Jurkat, Clone E6-1 (cell line): Measurements from ENCODE around the gene PTH2R.
"Not testable (repeated sequence)": the region's sequence is repeated elsewhere in the genome, so short reads cannot be mapped to it uniquely, and the experiment has no call there.

Experiments used
- DNase-seq: peaks from one replicate; pipeline ENCODE4 v3.0.0-alpha.2; 2011; ENCODE audit warnings: low read depth, low spot score
- H3K4me3 ChIP-seq: 2 replicates; pipeline ENCODE4 v1.5.1; 2011; ENCODE audit warnings: mild to moderate bottlenecking, low read length, control low read depth, moderate library complexity

PTH2R gene

DNA sequence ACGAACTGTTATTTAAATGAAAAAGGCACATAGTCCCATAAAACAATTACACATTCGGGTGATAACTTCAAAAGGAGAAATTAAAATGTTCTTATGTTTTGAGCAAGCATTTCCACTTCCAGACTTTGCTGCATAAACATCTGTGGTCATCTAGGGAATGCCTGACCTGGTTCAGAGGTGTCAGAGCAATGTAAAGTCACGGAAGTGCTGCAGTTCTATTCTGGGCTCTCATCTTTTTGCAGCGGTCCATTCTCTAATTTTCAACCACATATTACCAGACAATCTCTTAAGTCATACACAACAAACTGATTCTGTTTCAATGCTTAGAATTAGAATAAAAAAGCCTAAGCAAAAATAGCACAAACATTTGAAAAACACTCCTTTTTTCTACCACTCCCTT is 22.0 kb upstream of the PTH2R start:
- H3K4me3 ChIP-seq, result no peak overlapping the region
- DNase-seq, result no peak

DNA sequence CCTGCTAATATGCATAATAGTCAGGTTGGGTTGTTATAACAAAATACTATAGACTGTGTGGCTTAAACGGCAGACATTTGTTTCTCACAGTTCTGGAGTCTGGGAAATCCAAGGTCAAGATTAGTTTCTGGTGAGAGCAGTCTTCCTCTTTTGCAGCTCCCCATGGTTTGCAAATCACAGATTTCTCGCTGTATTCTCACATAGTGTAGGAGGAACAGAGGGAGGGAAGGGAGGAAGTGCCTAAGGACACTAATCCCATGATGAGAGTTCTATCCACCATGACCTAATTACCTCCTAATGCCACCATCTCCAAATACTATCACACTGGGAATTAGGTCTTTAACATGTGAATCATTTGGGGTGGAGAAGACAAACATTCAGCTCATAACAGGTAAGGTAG is 20.1 kb upstream of the PTH2R start:
- no peak for DNase-seq

DNA sequence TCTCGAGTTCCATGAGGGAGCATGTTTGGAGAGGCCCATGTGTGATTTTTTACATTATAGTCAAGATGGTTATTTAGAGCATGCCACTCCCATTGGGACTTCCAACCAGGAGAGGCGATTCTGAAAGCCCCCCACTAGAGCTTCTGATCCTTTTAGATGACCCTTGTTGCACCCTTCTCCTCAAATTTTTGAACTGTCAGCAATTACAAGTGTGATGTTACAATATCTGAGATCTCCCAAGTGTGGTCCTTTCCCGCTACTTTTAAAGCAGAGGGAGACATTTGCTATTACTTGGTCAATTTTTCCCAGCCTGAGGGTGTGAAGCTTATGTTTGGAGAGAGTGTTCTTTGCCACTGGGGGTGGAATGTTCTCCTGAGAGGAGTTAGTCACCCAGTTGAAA is 16.7 kb upstream of the PTH2R start:
- DNase-seq, result no peak

More for the DNA sequence above, 20.1 kb upstream of the PTH2R start:
- H3K4me3 ChIP-seq, result no peak overlapping the region

DNA sequence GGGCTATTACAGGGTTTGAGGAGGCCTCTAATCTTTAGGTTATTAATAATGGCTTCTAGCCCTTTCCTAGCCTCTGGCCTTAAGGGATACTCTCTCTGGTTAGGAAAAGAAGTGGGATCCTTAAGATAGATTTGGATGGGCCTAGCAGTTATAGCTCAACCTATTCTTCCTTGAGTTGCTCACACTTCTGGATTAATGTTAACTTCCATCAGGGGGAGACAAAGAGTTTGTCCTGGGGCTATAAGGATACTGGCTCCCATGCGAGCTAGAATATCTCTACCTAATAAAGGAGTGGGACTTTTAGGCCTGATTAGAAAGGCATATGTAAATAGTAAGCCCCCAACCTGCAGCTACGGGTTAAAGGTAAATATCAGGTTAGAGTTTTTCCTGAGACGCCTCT is 14.3 kb upstream of the PTH2R start:
- DNase-seq, result no peak
- no peak overlapping the region for H3K4me3 ChIP-seq

More for the DNA sequence above, 16.7 kb upstream of the PTH2R start:
- no peak overlapping the region for H3K4me3 ChIP-seq

DNA sequence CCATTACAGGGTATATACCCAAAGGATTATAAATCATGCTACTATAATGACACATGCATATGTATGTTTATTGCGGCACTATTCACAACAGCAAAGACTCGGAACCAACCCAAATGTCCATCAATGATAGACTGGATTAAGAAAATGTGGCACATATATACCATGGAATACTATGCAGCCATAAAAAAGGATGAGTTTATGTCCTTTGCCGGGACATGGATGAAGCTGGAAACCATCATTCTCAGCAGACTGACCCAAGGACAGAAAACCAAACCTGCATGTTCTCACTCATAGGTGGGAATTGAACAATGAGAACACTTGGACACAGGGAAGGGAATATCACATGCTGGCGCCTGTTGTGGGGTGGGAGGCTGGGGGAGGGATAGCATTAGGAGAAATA is 9.8 kb upstream of the PTH2R start:
- DNase-seq, H3K4me3 ChIP-seq: not testable (repeated sequence)

DNA sequence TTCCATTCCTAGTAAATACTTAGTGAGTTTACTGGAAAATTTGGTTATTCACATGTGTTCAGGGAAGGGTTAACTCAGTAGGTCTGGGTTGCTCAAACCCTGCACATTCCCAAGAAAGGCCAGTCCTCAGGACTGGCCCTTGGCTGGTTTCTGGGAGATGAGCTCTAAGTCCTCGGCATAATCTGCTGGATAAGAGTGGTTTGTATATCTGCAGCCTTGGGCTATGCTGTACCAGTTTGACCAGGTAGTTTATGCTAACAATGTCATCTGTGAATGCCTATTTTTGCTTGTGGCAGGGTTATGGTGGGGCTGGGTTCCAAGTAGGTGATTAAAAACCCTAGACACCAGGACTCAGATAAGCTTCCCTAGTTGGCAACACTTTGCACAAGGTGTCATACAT is 7.4 kb upstream of the PTH2R start:
- H3K4me3 ChIP-seq, result no peak overlapping the region
- DNase-seq, result no peak

DNA sequence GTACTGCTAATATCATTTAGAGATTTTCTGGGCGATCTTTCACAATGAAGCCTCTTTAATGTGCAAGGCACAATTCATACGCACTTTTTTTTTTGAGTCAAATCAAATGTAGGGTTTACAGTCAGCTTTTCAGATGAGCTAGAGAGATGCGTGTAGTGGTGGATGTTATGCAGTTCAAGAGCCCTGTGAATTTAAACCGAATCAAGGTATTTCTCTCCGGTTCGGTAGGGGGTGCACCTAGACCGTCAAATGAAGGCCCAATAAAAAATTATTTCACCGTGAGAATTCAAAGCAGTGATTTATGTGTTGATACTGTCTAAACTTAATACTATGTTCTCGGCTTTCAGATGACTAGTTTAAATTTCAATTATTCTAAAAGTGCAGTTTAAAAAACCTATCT is 1.1 kb downstream of the PTH2R start:
- H3K4me3 ChIP-seq, result no peak overlapping the region
- DNase-seq, result peak; percentile 11

DNA sequence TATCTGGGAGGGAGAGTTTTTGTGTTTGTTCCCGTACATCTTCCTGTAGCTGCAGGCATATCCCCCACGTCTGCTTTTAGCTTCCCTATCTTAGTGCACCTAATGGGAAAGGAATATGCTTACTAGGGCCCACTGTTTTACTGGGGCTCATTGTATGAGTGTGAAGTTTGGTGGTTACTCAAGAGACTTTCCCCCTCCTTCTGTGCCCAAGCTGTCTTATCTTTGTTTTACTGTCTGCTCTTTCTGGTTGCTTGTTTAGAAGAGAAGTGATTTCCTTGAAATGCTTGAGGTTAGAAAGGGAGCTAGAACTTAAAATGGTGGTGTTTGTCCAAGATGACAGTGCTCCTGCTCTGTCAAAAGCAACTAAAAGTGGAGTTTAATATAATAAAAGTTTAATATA is 7.3 kb downstream of the PTH2R start:
- H3K4me3 ChIP-seq, result no peak overlapping the region
- DNase-seq, result no peak

DNA sequence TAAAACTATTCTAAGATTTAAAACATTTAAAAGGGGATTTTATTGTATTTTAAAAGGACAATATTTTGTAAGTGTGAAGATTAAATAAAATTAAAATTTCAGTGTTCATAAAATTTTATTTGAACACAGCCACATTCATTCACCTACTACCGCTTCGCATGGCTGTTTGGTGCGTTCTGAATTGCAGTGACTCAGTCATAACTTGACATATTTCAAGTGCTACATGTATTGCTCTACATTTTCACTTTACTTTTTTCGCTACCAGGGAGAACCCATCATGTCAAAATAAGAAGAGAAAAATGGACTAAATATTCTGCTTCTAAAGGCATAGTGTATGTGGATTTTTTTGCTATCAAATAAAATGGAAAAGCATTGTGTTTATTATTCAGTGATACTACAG is 8.7 kb downstream of the PTH2R start:
- DNase-seq, result no peak
- H3K4me3 ChIP-seq, result no peak overlapping the region

DNA sequence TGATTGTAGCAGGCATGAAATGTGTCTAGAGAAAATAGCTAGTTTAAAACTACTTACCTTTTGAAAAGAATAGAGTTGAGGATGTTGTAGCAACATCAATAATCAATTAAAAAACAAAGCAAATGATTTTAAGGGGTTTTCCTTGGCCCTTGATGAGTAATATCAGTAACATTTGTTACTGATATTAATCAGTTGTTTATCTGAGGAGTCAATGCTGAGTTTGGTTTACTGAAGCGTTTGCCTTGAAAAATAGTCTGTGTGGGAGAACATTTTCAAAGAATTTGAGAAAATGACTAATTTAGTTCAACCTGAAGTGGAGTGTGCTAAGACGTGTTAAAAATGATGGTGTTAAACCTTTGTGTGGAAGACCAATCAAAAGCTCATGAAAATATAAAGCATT is 9.3 kb downstream of the PTH2R start:
- no peak for DNase-seq
- no peak overlapping the region for H3K4me3 ChIP-seq

DNA sequence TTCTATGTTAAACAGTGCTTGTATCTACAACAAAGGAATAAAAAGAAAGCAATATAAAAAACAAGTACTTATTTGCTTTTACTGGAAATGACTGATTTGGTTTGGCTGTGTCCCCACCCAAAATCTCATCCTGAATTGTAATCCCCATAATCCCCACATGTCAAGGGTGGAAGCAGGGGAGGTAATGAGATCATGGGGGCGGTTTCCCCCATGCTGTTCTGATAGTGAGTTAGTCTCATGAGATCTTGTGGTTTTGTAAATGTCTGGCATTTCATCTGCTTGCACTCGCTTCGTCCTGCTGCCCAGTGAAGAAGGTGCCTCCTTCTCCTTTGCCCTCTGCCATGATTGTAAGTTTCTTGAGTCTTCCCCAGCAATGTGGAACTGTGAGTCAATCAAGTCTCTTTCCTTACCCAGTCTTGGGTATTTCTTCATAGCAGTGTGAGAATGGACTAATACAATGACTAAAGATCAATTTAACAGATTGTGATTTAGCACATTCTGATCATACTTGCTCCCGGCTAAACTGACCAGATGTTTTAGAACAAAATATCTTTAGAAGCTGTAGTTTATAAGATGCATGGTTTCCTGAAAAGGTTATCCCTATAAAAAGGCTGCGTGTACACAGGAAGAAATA is 19.9 kb downstream of the PTH2R start:
- H3K4me3 ChIP-seq, result no peak overlapping the region
- DNase-seq, result no peak

DNA sequence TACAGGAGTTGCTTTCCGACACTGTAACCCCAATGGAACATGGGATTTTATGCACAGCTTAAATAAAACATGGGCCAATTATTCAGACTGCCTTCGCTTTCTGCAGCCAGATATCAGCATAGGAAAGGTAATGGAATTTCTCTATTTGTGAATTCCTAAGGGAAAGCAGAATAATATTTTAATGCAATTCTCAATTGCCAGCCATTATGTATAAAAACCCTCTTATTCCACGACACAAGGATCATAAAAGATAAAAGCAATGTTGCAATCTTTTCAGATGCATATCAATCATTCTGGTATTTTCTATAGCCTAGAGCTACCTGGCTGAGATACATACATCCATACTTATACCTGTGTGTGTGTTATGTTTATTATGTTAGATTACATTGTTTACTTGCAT is 31.2 kb downstream of the PTH2R start:
- no peak overlapping the region for H3K4me3 ChIP-seq
- no peak for DNase-seq

DNA sequence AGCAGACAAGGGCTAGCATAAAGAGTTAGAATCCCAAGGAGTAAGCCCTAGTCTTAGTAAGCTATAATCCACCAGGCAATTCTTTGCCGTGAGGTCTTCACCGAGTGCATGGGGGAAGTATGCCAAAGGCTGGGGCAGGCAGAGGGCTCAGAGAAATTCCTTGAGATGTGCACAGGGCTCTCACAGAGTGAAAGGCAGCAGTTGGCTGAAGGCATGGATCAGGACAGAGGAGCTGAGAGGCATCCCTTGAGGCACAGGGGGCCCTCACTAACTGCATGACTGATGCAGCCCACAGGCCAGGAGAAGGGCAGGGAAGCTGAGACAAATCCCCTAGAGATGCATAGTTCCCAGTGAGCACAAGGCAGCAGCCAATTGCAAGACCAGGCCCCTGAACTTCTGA is 34.1 kb downstream of the PTH2R start:
- DNase-seq, result no peak
- H3K4me3 ChIP-seq, result no peak overlapping the region

DNA sequence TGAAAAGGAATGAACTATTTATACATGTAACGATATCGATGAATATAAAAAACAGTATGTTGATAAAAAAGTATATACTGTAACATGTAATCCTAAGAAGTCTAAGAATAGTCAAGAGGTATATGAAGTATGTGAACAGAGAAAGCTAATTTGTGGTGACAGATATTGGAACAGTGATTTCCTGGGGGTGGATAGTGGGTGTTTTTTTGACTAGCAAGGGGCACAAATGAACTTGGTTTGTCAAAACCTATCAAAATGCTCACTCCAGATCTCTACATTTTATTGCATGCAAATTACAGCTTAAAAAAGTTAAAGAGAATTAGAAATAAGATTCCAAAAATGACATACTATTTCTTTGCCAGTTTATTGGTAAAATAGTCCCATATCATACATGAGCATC is 35.4 kb downstream of the PTH2R start:
- no peak overlapping the region for H3K4me3 ChIP-seq

DNA sequence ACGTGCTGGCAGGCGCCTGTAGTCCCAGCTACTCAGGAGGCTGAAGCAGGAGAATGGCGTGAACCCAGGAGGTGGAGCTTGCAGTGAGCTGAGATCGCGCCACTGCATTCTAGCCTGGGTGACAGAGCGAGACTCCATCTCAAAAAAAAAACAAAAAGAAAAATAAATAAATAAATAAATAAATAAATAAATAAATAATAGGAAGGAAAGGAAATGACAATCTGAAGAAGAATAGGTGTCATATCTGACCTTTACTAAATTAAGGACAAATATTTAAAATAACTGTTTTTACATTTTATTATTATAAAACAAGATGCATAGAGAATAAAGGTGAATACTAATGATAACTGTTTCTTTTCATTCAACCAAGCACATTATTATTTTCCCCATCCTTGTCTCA is 40.9 kb downstream of the PTH2R start:
- not testable (repeated sequence) for H3K4me3 ChIP-seq, DNase-seq

More for the DNA sequence above, 35.4 kb downstream of the PTH2R start:
- no peak for DNase-seq

DNA sequence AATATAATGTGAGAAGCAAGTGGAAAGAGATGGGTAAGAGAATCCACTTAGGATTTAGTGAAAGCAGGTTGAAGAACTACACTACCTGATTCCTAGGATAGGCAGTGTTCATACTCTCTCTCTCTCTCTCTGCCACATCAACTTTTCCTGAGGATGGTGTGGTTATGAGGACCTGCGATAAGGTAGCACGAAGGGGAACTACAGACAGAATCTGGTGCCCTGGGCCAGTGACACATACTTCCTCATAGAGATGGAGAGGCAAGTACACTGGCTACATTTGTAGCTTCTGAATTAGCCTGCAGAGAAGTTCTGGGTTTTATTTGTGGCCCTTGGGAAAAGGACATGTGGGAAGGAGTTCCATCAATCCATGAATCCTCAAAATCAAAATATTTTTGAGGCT is 44.5 kb downstream of the PTH2R start:
- no peak for DNase-seq
- no peak overlapping the region for H3K4me3 ChIP-seq

DNA sequence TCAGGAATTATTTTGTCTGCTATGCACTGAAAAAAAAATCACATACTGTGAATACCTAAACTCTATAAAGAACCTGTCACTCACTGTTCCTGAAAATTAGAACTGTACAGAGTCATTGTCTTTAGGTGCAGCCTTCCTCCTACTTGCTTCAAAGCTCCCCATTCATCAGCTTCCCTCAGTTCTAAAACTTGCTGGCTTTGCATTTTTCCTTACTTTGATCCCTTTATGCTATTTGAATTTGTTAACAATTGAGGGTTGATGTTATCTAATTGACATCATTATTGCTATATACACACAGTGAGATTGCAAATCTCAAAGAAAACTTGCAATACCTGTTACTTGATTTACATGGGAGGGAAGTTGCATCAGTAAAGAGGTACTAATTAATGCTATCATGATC is 48.3 kb downstream of the PTH2R start:
- no peak for DNase-seq
- no peak overlapping the region for H3K4me3 ChIP-seq

DNA sequence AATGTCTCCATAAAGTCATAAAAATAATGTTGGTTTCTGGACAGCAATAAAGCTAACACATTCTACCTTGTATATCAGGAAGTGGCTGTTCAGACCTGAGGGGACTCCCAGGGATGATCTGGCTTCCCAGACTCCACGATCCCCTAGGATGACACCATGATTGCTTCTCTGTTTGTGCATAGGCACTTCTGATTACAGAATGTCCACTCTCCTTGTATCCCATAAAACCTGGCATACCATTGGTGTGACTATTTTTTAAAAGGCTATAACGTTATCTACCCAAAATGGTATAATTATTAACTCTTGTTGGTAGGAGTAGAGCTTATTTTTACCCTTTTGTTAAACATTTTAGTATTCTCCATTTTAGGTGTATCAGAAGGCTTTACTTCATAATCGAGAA is 57.1 kb downstream of the PTH2R start:
- H3K4me3 ChIP-seq, result no peak overlapping the region
- DNase-seq, result no peak

DNA sequence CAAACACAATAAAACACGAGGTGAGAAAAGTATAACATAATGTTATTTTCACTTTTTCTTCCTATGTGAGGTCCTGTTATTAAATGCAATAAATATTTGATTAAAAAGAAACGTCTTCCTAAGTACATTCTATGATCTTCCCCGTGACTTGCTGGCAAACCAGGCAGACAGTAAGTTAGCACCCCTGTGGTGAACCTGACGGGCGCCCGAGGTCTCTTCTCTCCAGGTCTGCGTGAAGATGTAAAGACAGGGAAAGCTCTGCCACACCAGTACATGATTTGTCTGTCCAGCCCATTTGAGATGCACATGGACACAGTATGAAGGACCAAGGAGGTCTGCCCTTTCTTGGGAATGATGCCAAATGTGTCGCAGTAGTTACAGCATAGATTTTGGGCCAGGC is 57.6 kb downstream of the PTH2R start:
- no peak for DNase-seq
- no peak overlapping the region for H3K4me3 ChIP-seq

DNA sequence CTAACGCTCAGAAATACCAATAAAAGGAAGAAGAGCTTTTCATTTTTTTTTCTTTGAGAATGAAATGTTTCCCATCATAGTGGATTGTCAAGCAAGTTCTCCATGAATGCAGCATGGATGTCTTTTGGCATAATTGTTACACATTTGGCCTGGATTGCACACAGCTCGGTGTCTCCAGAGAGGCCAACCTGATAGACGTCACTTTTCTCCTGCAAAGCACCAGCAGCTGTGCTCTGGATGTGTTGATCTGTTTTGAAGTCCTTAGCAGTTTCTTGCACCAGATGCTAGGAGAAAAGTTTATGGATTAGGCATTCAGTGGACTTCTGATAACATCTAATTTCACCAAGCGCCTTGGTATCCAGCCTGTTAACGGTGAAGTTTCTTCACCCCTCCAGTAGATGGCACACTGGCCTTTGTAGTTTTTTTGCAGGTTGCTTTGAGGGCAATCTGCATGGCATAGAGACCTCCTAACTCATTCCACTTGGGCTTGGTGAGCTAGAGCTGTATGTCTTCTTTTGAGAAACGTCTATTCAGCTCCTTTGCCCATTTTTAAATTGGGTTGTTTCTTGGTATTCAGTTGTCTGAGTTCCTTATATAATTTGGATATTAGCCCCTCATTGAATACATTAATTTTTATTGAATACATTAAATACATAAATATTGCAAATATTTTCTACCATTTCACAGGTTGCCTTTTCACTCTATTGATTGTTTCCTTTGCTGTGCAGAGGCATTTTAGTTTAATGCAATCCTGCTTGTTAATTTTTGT is 59.7 kb downstream of the PTH2R start:
- no peak overlapping the region for H3K4me3 ChIP-seq
- DNase-seq, result peak; percentile 50

DNA sequence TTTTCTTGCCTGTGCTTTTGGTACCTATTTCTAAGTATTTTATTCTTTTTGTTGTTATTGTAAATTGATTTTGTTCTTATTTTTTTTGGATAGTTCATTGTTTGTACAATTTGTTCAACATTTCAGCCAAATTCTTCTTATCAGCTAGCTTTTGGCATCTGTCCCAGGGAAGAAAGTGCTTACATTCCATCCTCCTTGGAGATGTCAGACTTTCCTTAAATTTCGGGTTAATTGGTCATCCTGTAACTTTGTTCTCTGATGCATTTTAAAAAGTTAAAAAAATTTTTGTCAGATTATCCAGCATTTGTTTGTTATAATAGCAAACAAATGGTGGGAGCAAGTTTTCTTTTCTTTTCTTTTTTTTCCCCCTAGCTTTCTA is 60.3 kb downstream of the PTH2R start:
- DNase-seq, result no peak
- no peak overlapping the region for H3K4me3 ChIP-seq
